H1 (cell line): ENCODE data around the gene QPCTL. TPM values are rescaled to one million over a fixed set of nuclear protein-coding genes. Genes with fewer than 3 reads are reported as not detected.

Source experiments
- CTCF ChIA-PET: fragments of 300-600 bp; sonication (Branson Sonifier 250); formaldehyde crosslinking; loops from one replicate; lab custom pipeline; 2021; ENCODE audit not compliant: partially characterized antibody; lab: Charles Lee
- POLR2A ChIA-PET: fragments of 300-600 bp; sonication (Branson Sonifier 250); formaldehyde crosslinking; loops from one replicate; lab custom pipeline; 2021; ENCODE audit warnings: inconsistent platforms; ENCODE audit not compliant: partially characterized antibody; lab: Charles Lee
- DNase-seq, 2 experiments: peaks; one replicate each; pipeline versions ENCODE4 v3.0.0 to v3.0.0-alpha.2; 2010 to 2022; ENCODE audit warnings: low spot score in 2 of 2, low read depth in 1 of 2, mixed read lengths in 1 of 2
- FAIRE-seq: peaks from 2 replicates; lab custom pipeline; 2011; peaks lifted over from hg19 to GRCh38; lab: Jason Lieb, UNC
- H2AFZ ChIP-seq: 2 replicates; pipeline ENCODE4 v1.8.1; 2012; ENCODE audit warnings: low read length, inconsistent platforms
- H2AK5ac ChIP-seq: 2 replicates; pipeline ENCODE4 v1.6.1; 2013; ENCODE audit warnings: low read depth, low read length
- H2BK120ac ChIP-seq: replicated peaks from 2 replicates; pipeline ENCODE3; 2013; ENCODE audit warnings: low read depth, low read length, inconsistent platforms
- H2BK12ac ChIP-seq: 2 replicates; pipeline ENCODE4 v1.6.1; 2013; ENCODE audit warnings: low read depth, low read length
- H2BK15ac ChIP-seq: 2 replicates; pipeline ENCODE4 v1.6.1; 2013; ENCODE audit warnings: low read length
- H2BK20ac ChIP-seq: 2 replicates; pipeline ENCODE4 v1.6.1; 2013; ENCODE audit warnings: low read length
- H2BK5ac ChIP-seq: 2 replicates; pipeline ENCODE4 v1.6.1; 2013; ENCODE audit warnings: low read depth, low read length
- H3K14ac ChIP-seq: 2 replicates; pipeline ENCODE4 v1.6.1; 2013; ENCODE audit warnings: inconsistent platforms; ENCODE audit not compliant: insufficient read length
- H3K18ac ChIP-seq: 2 replicates; pipeline ENCODE4 v1.6.1; 2013; ENCODE audit warnings: low read length; ENCODE audit errors: extremely low read depth
- H3K23ac ChIP-seq: 2 replicates; pipeline ENCODE4 v1.6.1; 2013; ENCODE audit warnings: inconsistent platforms; ENCODE audit not compliant: insufficient read length
- H3K23me2 ChIP-seq: 2 replicates; pipeline ENCODE4 v1.6.1; 2013; ENCODE audit warnings: low read depth, low read length
- H3K27ac ChIP-seq: 2 replicates; pipeline ENCODE4 v1.6.1; 2011; ENCODE audit warnings: low read depth, low read length, inconsistent platforms
- H3K27me3 ChIP-seq, 4 experiments: replicated peaks in 1 of 4; 1 replicate in 1 of 4; 2 replicates in 3 of 4; pipeline versions ENCODE4 v1.6.1 to v1.8.1; 2011 to 2013; ENCODE audit warnings: low read length in 3 of 4, mild to moderate bottlenecking in 3 of 4, inconsistent platforms in 2 of 4, mixed read lengths in 2 of 4, moderate library complexity in 1 of 4; ENCODE audit not compliant: control insufficient read depth in 3 of 4, insufficient read depth in 3 of 4; ENCODE audit errors: extremely low read depth in 1 of 4
- H3K36me3 ChIP-seq, 4 experiments: 2 replicates each; pipeline versions ENCODE4 v1.6.1 to v1.8.1; 2011 to 2013; ENCODE audit warnings: mild to moderate bottlenecking in 4 of 4, low read length in 3 of 4, moderate library complexity in 2 of 4, control low read depth in 1 of 4, inconsistent platforms in 1 of 4; ENCODE audit not compliant: insufficient read depth in 4 of 4, control insufficient read depth in 2 of 4
- H3K4ac ChIP-seq: replicated peaks from 2 replicates; pipeline ENCODE3; 2013; ENCODE audit warnings: low read length, low read depth, mixed read lengths, inconsistent platforms; ENCODE audit not compliant: insufficient read length
- H3K4me1 ChIP-seq, 4 experiments: replicated peaks in 1 of 4; 1 replicate in 1 of 4; 2 replicates in 3 of 4; pipeline versions ENCODE4 v1.6.1 to v1.8.1; 2011 to 2013; ENCODE audit warnings: low read length in 3 of 4, inconsistent platforms in 2 of 4, mixed read lengths in 1 of 4; ENCODE audit not compliant: insufficient read depth in 4 of 4, control insufficient read depth in 3 of 4
- H3K4me2 ChIP-seq, 2 experiments: 2 replicates each; pipeline versions ENCODE4 v1.6.1 to v1.8.1; 2011 to 2013; ENCODE audit warnings: low read depth in 2 of 2, low read length in 2 of 2, control low read depth in 1 of 2, inconsistent platforms in 1 of 2, mild to moderate bottlenecking in 1 of 2; ENCODE audit not compliant: insufficient read depth in 1 of 2
- H3K4me3 ChIP-seq, 4 experiments: fragments of 200-600, 300-600 bp in 1 of 4; sonication (generic), shearing (Covaris generic), sonication (Bioruptor Twin) in 1 of 4; 2 replicates each; pipeline versions ENCODE4 v1.5.1 to v1.8.1; 2011 to 2016; ENCODE audit warnings: low read length in 4 of 4, low read depth in 3 of 4, control low read depth in 2 of 4, inconsistent platforms in 2 of 4, mild to moderate bottlenecking in 2 of 4, mixed read lengths in 1 of 4, moderate library complexity in 1 of 4; ENCODE audit not compliant: insufficient read depth in 2 of 4; ENCODE audit errors: extremely low read depth in 1 of 4
- H3K56ac ChIP-seq: replicated peaks from 2 replicates; pipeline ENCODE3; 2013; ENCODE audit warnings: low read depth, mild to moderate bottlenecking, mixed read lengths, low read length, inconsistent platforms; ENCODE audit not compliant: insufficient read length
- H3K79me1 ChIP-seq: 2 replicates; pipeline ENCODE4 v1.6.1; 2013; ENCODE audit warnings: low read depth, low read length, control low read depth
- H3K79me2 ChIP-seq, 2 experiments: 2 replicates each; pipeline versions ENCODE4 v1.6.1 to v1.8.1; 2012 to 2013; ENCODE audit warnings: low read length in 2 of 2, mild to moderate bottlenecking in 2 of 2, inconsistent platforms in 1 of 2; ENCODE audit not compliant: insufficient read depth in 2 of 2, control insufficient read depth in 1 of 2
- H3K9ac ChIP-seq, 4 experiments: replicated peaks in 1 of 4; 1 replicate in 1 of 4; 2 replicates in 3 of 4; pipeline versions ENCODE4 v1.6.1 to v1.8.1; 2011 to 2013; ENCODE audit warnings: low read depth in 3 of 4, low read length in 3 of 4, control low read depth in 2 of 4, mild to moderate bottlenecking in 2 of 4, moderate library complexity in 2 of 4, inconsistent platforms in 1 of 4; ENCODE audit errors: extremely low read depth in 1 of 4
- H3K9me3 ChIP-seq, 2 experiments: 2 replicates each; pipeline versions ENCODE4 v1.6.1 to v1.8.1; 2012 to 2013; ENCODE audit warnings: mild to moderate bottlenecking in 2 of 2, moderate library complexity in 2 of 2, control low read depth in 1 of 2, inconsistent platforms in 1 of 2, low read depth in 1 of 2, low read length in 1 of 2, mixed read lengths in 1 of 2; ENCODE audit not compliant: insufficient read depth in 2 of 2
- H4K20me1 ChIP-seq, 2 experiments: replicated peaks in 1 of 2; 2 replicates each; pipeline versions ENCODE3 to v1.8.1; 2011 to 2013; ENCODE audit warnings: inconsistent platforms in 2 of 2, low read length in 2 of 2, mild to moderate bottlenecking in 1 of 2; ENCODE audit not compliant: insufficient read depth in 2 of 2, control insufficient read depth in 1 of 2
- H4K5ac ChIP-seq: 2 replicates; pipeline ENCODE4 v1.6.1; 2013; ENCODE audit warnings: low read length, low read depth, mixed read lengths, inconsistent platforms; ENCODE audit not compliant: insufficient read length
- H4K8ac ChIP-seq: 2 replicates; pipeline ENCODE4 v1.8.0; 2013; ENCODE audit warnings: mild to moderate bottlenecking, moderate library complexity, low read length, inconsistent platforms; ENCODE audit not compliant: insufficient read depth; ENCODE audit errors: extremely low read depth
- H4K91ac ChIP-seq: replicated peaks from 2 replicates; pipeline ENCODE3; 2013; ENCODE audit warnings: low read length, mixed read lengths, inconsistent platforms; ENCODE audit not compliant: insufficient read length
- ATF3 ChIP-seq: IDR thresholded peaks from 2 replicates; pipeline ENCODE4 v1.6.1; 2011; ENCODE audit warnings: low read depth, mild to moderate bottlenecking, low read length; ENCODE audit not compliant: insufficient read depth
- CEBPB ChIP-seq: IDR thresholded peaks from 2 replicates; pipeline ENCODE4 v1.6.1; 2012; ENCODE audit warnings: low read depth, low read length
- EZH2 ChIP-seq: fragments of 200-600 bp; sonication (generic); IDR thresholded peaks from 2 replicates; pipeline ENCODE4 v1.7.1; 2012; ENCODE audit warnings: low read depth, mild to moderate bottlenecking, moderate library complexity, low read length, inconsistent platforms; ENCODE audit not compliant: severe bottlenecking
- GABPA ChIP-seq: IDR thresholded peaks from 2 replicates; pipeline ENCODE4 v1.6.1; 2011; ENCODE audit warnings: mild to moderate bottlenecking, low read length, moderate library complexity, borderline replicate concordance; ENCODE audit not compliant: insufficient read depth
- GTF2F1 ChIP-seq: IDR thresholded peaks from 2 replicates; pipeline ENCODE4 v1.6.1; 2012; ENCODE audit warnings: low read depth, low read length, improper control_type of control experiment, borderline replicate concordance
- JUN ChIP-seq: IDR thresholded peaks from 2 replicates; pipeline ENCODE4 v1.6.1; 2011; ENCODE audit warnings: low read depth, mild to moderate bottlenecking, improper control_type of control experiment, low read length
- MAX ChIP-seq: IDR thresholded peaks from 2 replicates; pipeline ENCODE4 v1.6.1; 2012; ENCODE audit warnings: inconsistent platforms
- POLR2A ChIP-seq, 2 experiments: IDR thresholded peaks; 1 replicate in 1 of 2; 2 replicates in 1 of 2; pipeline ENCODE4 v1.6.1; 2011; ENCODE audit warnings: low read depth in 2 of 2, low read length in 2 of 2, mild to moderate bottlenecking in 2 of 2; ENCODE audit errors: control extremely low read depth in 1 of 2
- POLR2AphosphoS5 ChIP-seq: IDR thresholded peaks from 2 replicates; pipeline ENCODE4 v1.6.1; 2011; ENCODE audit warnings: low read depth, low read length
- RBBP5 ChIP-seq: IDR thresholded peaks from 2 replicates; pipeline ENCODE4 v1.7.1; 2012; ENCODE audit warnings: low read depth, mild to moderate bottlenecking, inconsistent platforms, low read length, moderate library complexity, borderline replicate concordance
- RFX5 ChIP-seq: IDR thresholded peaks from 2 replicates; pipeline ENCODE4 v1.6.1; 2011; ENCODE audit warnings: low read depth, low read length, improper control_type of control experiment, borderline replicate concordance
- SP2 ChIP-seq: IDR thresholded peaks from 2 replicates; pipeline ENCODE4 v1.6.1; 2012; ENCODE audit warnings: mild to moderate bottlenecking, low read length, inconsistent platforms
- SP4 ChIP-seq: IDR thresholded peaks from 2 replicates; pipeline ENCODE4 v1.6.1; 2012; ENCODE audit warnings: low read length, inconsistent platforms
- TAF1 ChIP-seq: IDR thresholded peaks from 2 replicates; pipeline ENCODE4 v1.6.1; 2011; ENCODE audit warnings: mild to moderate bottlenecking, low read depth, low read length
- ZNF274 ChIP-seq: IDR thresholded peaks from 2 replicates; pipeline ENCODE4 v1.7.0; 2012; ENCODE audit warnings: low read length, borderline replicate concordance; ENCODE audit errors: extremely low read depth
- WGBS, 2 experiments: shearing (Covaris generic) in 1 of 2; methylation state at CpG; one replicate each; pipeline versions ENCODE4 v1.1.6 to v1.1.7; 2013 to 2015; ENCODE audit warnings: low lambda C conversion rate in 2 of 2, mixed read lengths in 2 of 2, inconsistent platforms in 1 of 2, low coverage in 1 of 2, missing lambda C conversion rate in 1 of 2; ENCODE audit not compliant: insufficient replicate concordance in 2 of 2, insufficient coverage in 1 of 2, insufficient read length in 1 of 2; ENCODE audit errors: extremely low coverage in 1 of 2, missing lambda C conversion rate in 1 of 2; 5-methylcytosine and 5-hydroxymethylcytosine counted together
- polyA plus RNA-seq, 7 experiments: library from polyadenylated mRNA; depleted of rRNA in 3 of 7; stranded (reverse) in 5 of 7; unstranded in 2 of 7; fragments of >200 nt in 5 of 7; fragments of 200-250 nt in 2 of 7; gene quantifications; 1 replicate in 5 of 7; 2 replicates in 1 of 7; 4 replicates in 1 of 7; pipeline versions ENCODE4 v1.2.1 to v1.2.3, GENCODE V29; 2011 to 2013; ENCODE audit warnings: missing spikeins in 2 of 7, mixed read lengths in 2 of 7
- total RNA-seq: library from RNA; stranded (reverse); fragmentation: NEBNext Ultra II Directional; extraction: Animal tissue kit (Norgen Biotek cat#: 25700); gene quantifications from 2 replicates; pipeline ENCODE4 v1.2.1, GENCODE V29; 2021

The QPCTL gene
- total and polyA plus RNA-seq, 2 of the 8 experiments (the other 6 are each of a cell fraction or from before 2014, with no cell fraction given): 25.2 to 35.3 TPM

GRCh38 chr19:45674946-45675345 lies 17.5 kb upstream of the QPCTL start:
- H3K27me3 ChIP-seq: peaks cover 3 to 19% (median 9%) of the 10 kb centered on the region in 4 experiments; a peak in 6 of 7 replicates
- no peak overlapping the region for H4K5ac ChIP-seq
- H3K4me2 ChIP-seq: no peak overlapping the region
- H3K18ac ChIP-seq: no peak overlapping the region
- WGBS, 2 experiments: 79% methylated on average over 7 of the region's 7 CpGs; no CpG with 5 or more reads in 1 of the 2 experiments
- peaks cover 18% of the 10 kb centered on the region for H3K23me2 ChIP-seq
- no peak overlapping the region for H3K56ac ChIP-seq
- no peak overlapping the region for H3K4ac ChIP-seq
- ChIA-PET CTCF (interaction anchor here (0.7 to 1.2 kb wide), 2 partner anchors 32 to 253 kb away, joined by 5 to 7 read pairs; no protein-coding TSS in a partner anchor), POLR2A (interaction anchor here (0.6 to 0.9 kb wide), 2 partner anchors 46 to 93 kb away, joined by 3 to 5 read pairs; no protein-coding TSS in a partner anchor)
- no peak overlapping the region for H2AK5ac ChIP-seq
- H4K20me1 ChIP-seq: no peaks in the 10 kb centered on the region
- H3K4me1 ChIP-seq: peaks cover 0 to 9% (median 6%) of the 10 kb centered on the region in 4 experiments; a peak in 6 of 7 replicates
- no peaks in the 10 kb centered on the region for H3K79me1 ChIP-seq
- no peak overlapping the region for H3K23ac ChIP-seq
- no peak overlapping the region for H3K4me3 ChIP-seq
- no peak overlapping the region for H2BK12ac ChIP-seq
- H4K8ac ChIP-seq: no peak overlapping the region
- H3K9me3 ChIP-seq: no peaks in the 10 kb centered on the region
- no peak overlapping the region for H3K9ac ChIP-seq
- H3K79me2 ChIP-seq: no peaks in the 10 kb centered on the region
- H2BK120ac ChIP-seq: no peak overlapping the region
- FAIRE-seq: no peak
- no peak overlapping the region for H3K14ac ChIP-seq
- H3K36me3 ChIP-seq: no peaks in the 10 kb centered on the region
- H2BK5ac ChIP-seq: no peak overlapping the region
- H2BK20ac ChIP-seq: no peak overlapping the region
- no peak overlapping the region for H2AFZ ChIP-seq
- no peak overlapping the region for H4K91ac ChIP-seq
- H2BK15ac ChIP-seq: no peak overlapping the region
- no peak for DNase-seq
- no peak overlapping the region for H3K27ac ChIP-seq
- TF ChIP-seq CEBPB (no peak), ZNF274 (no peak), SP4 (no peak), JUN (no peak), RFX5 (no peak), TAF1 (no peak), GABPA (no peak), POLR2A (IDR thresholded peaks at IDR 0.05; ENCODE audit: control extremely low read depth in 1 of 2, low read depth in 2 of 2, low read length in 2 of 2) (no peak), EZH2 (no peak), RBBP5 (no peak), GTF2F1 (no peak), MAX (no peak), POLR2AphosphoS5 (no peak), ATF3 (no peak), SP2 (no peak)
